GM12878 (cell line): ENCODE data around the gene ABCC1.

Experiments
- CHD1 ChIP-seq: IDR thresholded peaks from 2 replicates; pipeline ENCODE4 v1.6.1; 2012; ENCODE audit warnings: low read depth, low read length, improper control_type of control experiment
- E2F4 ChIP-seq: IDR thresholded peaks from 2 replicates; pipeline ENCODE4 v1.6.1; 2012; ENCODE audit warnings: low read depth, low read length, improper control_type of control experiment
- ESRRA ChIP-seq: IDR thresholded peaks from 2 replicates; pipeline ENCODE4 v1.6.1; 2012; ENCODE audit warnings: mild to moderate bottlenecking, low read length, improper control_type of control experiment
- FOS ChIP-seq: IDR thresholded peaks from 3 replicates; pipeline ENCODE4 v1.6.1; 2011; ENCODE audit warnings: borderline replicate concordance; ENCODE audit not compliant: insufficient read length; ENCODE audit errors: extremely low read depth
- JUND ChIP-seq: IDR thresholded peaks from 2 replicates; pipeline ENCODE4 v1.6.1; 2012; ENCODE audit warnings: low read depth, mild to moderate bottlenecking, low read length, improper control_type of control experiment, moderate library complexity
- TAF1 ChIP-seq: IDR thresholded peaks from 2 replicates; pipeline ENCODE4 v1.6.1; 2011; ENCODE audit warnings: mild to moderate bottlenecking, low read depth, low read length, borderline replicate concordance
- ZBTB33 ChIP-seq: fragments of 450-650 bp; IDR thresholded peaks from 2 replicates; pipeline ENCODE4 v1.6.1; 2017; ENCODE audit warnings: mild to moderate bottlenecking

- TF ChIP-seq ESRRA (no peak), FOS (no peak), CHD1 (no peak), ZBTB33 (no peak), TAF1 (no peak), E2F4 (no peak), JUND (no peak)
Measured at GRCh38 chr16:16120382-16121184, 171.2 kb downstream of the ABCC1 start.
